CD14-positive monocyte (primary cell): ENCODE results near the gene UNC13B. TPM values are rescaled to one million over a fixed set of nuclear protein-coding genes. Genes with fewer than 3 reads are reported as not detected.

Source experiments
- DNase-seq, 3 donors: peaks; one replicate each; pipeline ENCODE4 v3.0.0-alpha.2; 2011 to 2022
- H2AFZ ChIP-seq: 2 replicates; pipeline ENCODE4 v1.6.0; 2012; ENCODE audit warnings: mild to moderate bottlenecking, low read depth, low read length, inconsistent platforms; ENCODE audit not compliant: insufficient read depth, poor library complexity, severe bottlenecking
- H3K27ac ChIP-seq, 2 donors: 1 replicate in 1 of 2; 2 replicates in 1 of 2; pipeline ENCODE4 v1.5.1; 2012 to 2013; ENCODE audit warnings: low read length in 2 of 2, control low read depth in 1 of 2, inconsistent platforms in 1 of 2, low read depth in 1 of 2, mild to moderate bottlenecking in 1 of 2
- H3K27me3 ChIP-seq, 2 donors: one replicate each; pipeline versions ENCODE4 v1.6.0 to v1.6.1; 2011 to 2013; ENCODE audit warnings: low read length in 2 of 2; ENCODE audit not compliant: control insufficient read depth in 2 of 2, insufficient read depth in 2 of 2
- H3K36me3 ChIP-seq, 2 donors: replicated peaks in 1 of 2; 1 replicate in 1 of 2; 2 replicates in 1 of 2; pipeline versions ENCODE4 v1.5.1 to v1.6.1; 2012 to 2013; ENCODE audit warnings: low read length in 2 of 2, control low read depth in 1 of 2, inconsistent platforms in 1 of 2, mild to moderate bottlenecking in 1 of 2; ENCODE audit not compliant: insufficient read depth in 2 of 2, control insufficient read depth in 1 of 2
- H3K4me1 ChIP-seq, 2 donors: 1 replicate in 1 of 2; 2 replicates in 1 of 2; pipeline versions ENCODE4 v1.5.1 to v1.6.1; 2012 to 2013; ENCODE audit warnings: low read length in 2 of 2, control low read depth in 1 of 2, inconsistent platforms in 1 of 2, mild to moderate bottlenecking in 1 of 2, moderate library complexity in 1 of 2; ENCODE audit not compliant: insufficient read depth in 2 of 2, control insufficient read depth in 1 of 2
- H3K4me2 ChIP-seq: replicated peaks from 2 replicates; pipeline ENCODE3; 2012; ENCODE audit warnings: low read length, moderate library complexity, mild to moderate bottlenecking; ENCODE audit not compliant: poor library complexity, severe bottlenecking; ENCODE audit errors: extremely low read depth
- H3K4me3 ChIP-seq, 3 experiments: fragments of 200-600 bp in 1 of 3; sonication (generic) in 1 of 3; replicated peaks in 1 of 3; 1 replicate in 2 of 3; 2 replicates in 1 of 3; pipeline ENCODE4 v1.5.1; 2011 to 2013; ENCODE audit warnings: low read length in 3 of 3, mild to moderate bottlenecking in 3 of 3, control low read depth in 2 of 3, low read depth in 2 of 3, inconsistent platforms in 1 of 3, moderate library complexity in 1 of 3
- H3K79me2 ChIP-seq: 2 replicates; pipeline ENCODE4 v1.6.0; 2012; ENCODE audit warnings: mild to moderate bottlenecking, control low read depth, inconsistent platforms, low read length, moderate library complexity; ENCODE audit not compliant: insufficient read depth
- H3K9ac ChIP-seq: 2 replicates; pipeline ENCODE4 v1.6.0; 2017; ENCODE audit warnings: low read length, mild to moderate bottlenecking; ENCODE audit not compliant: insufficient read depth, poor library complexity, severe bottlenecking
- H3K9me3 ChIP-seq, 2 donors: replicated peaks in 1 of 2; 1 replicate in 1 of 2; 2 replicates in 1 of 2; pipeline versions ENCODE4 v1.5.1 to v1.6.1; 2012 to 2013; ENCODE audit warnings: low read length in 2 of 2, control low read depth in 1 of 2; ENCODE audit not compliant: control insufficient read depth in 1 of 2, insufficient read depth in 1 of 2
- H4K20me1 ChIP-seq: 2 replicates; pipeline ENCODE4 v1.6.0; 2012; ENCODE audit warnings: mild to moderate bottlenecking, low read length, control low read depth, moderate library complexity; ENCODE audit not compliant: insufficient read depth
- H3K27ac Mint-ChIP-seq, 7 donors: one replicate each; pipeline ENCODE4 v1.8.0; 2020; ENCODE audit warnings: mild to moderate bottlenecking in 7 of 7, mixed read lengths in 7 of 7, moderate library complexity in 6 of 7, inconsistent platforms in 2 of 7
- H3K27me3 Mint-ChIP-seq, 3 donors: one replicate each; pipeline ENCODE4 v1.8.0; 2021 to 2022; ENCODE audit warnings: low read depth in 3 of 3, mild to moderate bottlenecking in 3 of 3, mixed read lengths in 3 of 3, moderate library complexity in 3 of 3, inconsistent platforms in 1 of 3
- H3K36me3 Mint-ChIP-seq, 2 donors: one replicate each; pipeline ENCODE4 v1.8.0; 2020; ENCODE audit warnings: mixed read lengths in 2 of 2, inconsistent platforms in 1 of 2, mild to moderate bottlenecking in 1 of 2
- H3K4me1 Mint-ChIP-seq: one replicate; pipeline ENCODE4 v1.8.0; 2020; ENCODE audit warnings: mild to moderate bottlenecking, mixed read lengths
- H3K4me3 Mint-ChIP-seq, 2 donors: one replicate each; pipeline ENCODE4 v1.8.0; 2020; ENCODE audit warnings: mild to moderate bottlenecking in 2 of 2, mixed read lengths in 2 of 2, moderate library complexity in 1 of 2
- H3K9me3 Mint-ChIP-seq, 7 donors: one replicate each; pipeline ENCODE4 v1.8.0; 2020 to 2022; ENCODE audit warnings: mixed read lengths in 7 of 7, mild to moderate bottlenecking in 6 of 7, moderate library complexity in 6 of 7, inconsistent platforms in 2 of 7
- CTCF ChIP-seq: fragments of 200-600 bp; IDR thresholded peaks from one replicate; pipeline ENCODE4 v1.8.0; 2022; ENCODE audit warnings: antibody characterized with exemption, mild to moderate bottlenecking
- whole genome bisulfite sequencing: methylation state at CpG from one replicate; pipeline ENCODE4 v1.1.5; 2013; ENCODE audit warnings: missing lambda C conversion rate; ENCODE audit not compliant: insufficient coverage; 5-methylcytosine and 5-hydroxymethylcytosine counted together
- intact Hi-C, 2 donors: fragments of 100-400 bp; cut with micrococcal nuclease; formaldehyde crosslinking; loops; one replicate each; pipeline versions ENCODE4 v1.15.0 to v1.15.1; 2023
- polyA plus RNA-seq, 3 donors: library from polyadenylated mRNA; depleted of rRNA in 1 of 3; unstranded in 2 of 3; stranded (reverse) in 1 of 3; fragments of 300-500 nt in 2 of 3; fragments of >200 nt in 1 of 3; fragmentation: Illumina TruSeq in 2 of 3; gene quantifications; 1 replicate in 2 of 3; 2 replicates in 1 of 3; pipeline ENCODE4 v1.2.3, GENCODE V29; 2012 to 2021

UNC13B gene
- polyA plus RNA-seq, 3 donors, result 0.41 to 0.81 (median 0.66) TPM

GRCh38 chr9:35232867-35233544, 71.2 kb downstream of the UNC13B start:
- no peaks in the 10 kb centered on the region for H3K36me3 ChIP-seq
- intact Hi-C loops, result no loop called here
- H3K27me3 ChIP-seq, result no peaks in the 10 kb centered on the region
- no peaks in the 10 kb centered on the region for H3K9me3 ChIP-seq
- Mint-ChIP-seq H3K9me3 (peaks cover 0 to 1% (median 0%) of the 10 kb centered on the region in 7 donors), H3K36me3 (no peaks in the 10 kb centered on the region), H3K4me3 (no peak overlapping the region), H3K27me3 (peaks cover 0 to 4% (median 1%) of the 10 kb centered on the region in 3 donors), H3K27ac (no peak overlapping the region), H3K4me1 (peaks cover 7% of the 10 kb centered on the region)
- H3K9ac ChIP-seq, result no peak overlapping the region
- DNase-seq, result no peak
- no peak overlapping the region for H3K4me2 ChIP-seq
- H3K4me3 ChIP-seq, result no peak overlapping the region
- no CpG with 5 or more reads among the region's 3 CpGs for WGBS
- H3K4me1 ChIP-seq, result peaks cover 0 to 5% of the 10 kb centered on the region in 2 donors
- no peaks in the 10 kb centered on the region for H4K20me1 ChIP-seq
- H3K79me2 ChIP-seq, result no peaks in the 10 kb centered on the region
- H3K27ac ChIP-seq, result no peak overlapping the region
- H2AFZ ChIP-seq, result no peak overlapping the region
- no peak for TF ChIP-seq CTCF

DNA sequence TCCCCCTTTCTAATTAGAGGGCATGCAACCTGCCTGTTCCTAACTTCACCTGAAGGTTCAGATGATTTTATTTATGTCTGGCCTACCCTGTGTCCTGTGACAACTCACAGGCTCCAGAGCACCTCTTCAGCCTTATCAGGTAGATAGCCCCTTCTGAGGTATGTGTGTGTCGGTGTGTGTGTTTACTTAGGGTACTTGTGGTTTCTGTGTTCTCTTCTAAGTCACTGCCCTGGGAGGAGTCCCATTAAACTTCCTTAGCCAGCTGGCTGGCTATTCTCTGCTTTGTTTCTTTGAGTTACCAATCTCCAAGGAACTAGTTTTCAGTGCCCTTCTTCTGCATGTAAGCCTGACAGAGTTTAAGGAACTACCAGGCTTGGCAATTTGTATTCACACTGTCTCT, 74.9 kb downstream of the UNC13B start:
- no peak for TF ChIP-seq CTCF
- no CpG with 5 or more reads among the region's 1 CpG for WGBS
- H3K27ac Mint-ChIP-seq, result no peak overlapping the region
- no peak overlapping the region for H3K27ac ChIP-seq
- H3K4me2 ChIP-seq, result no peak overlapping the region
- peaks cover 0 to 9% of the 10 kb centered on the region in 2 donors for H3K9me3 ChIP-seq
- H4K20me1 ChIP-seq, result no peaks in the 10 kb centered on the region
- no peaks in the 10 kb centered on the region for H3K36me3 ChIP-seq
- H3K4me1 ChIP-seq, result no peaks in the 10 kb centered on the region
- H3K9me3 Mint-ChIP-seq, result peaks cover 6 to 16% (median 11%) of the 10 kb centered on the region in 7 donors
- no peak overlapping the region for H3K4me3 ChIP-seq
- H3K79me2 ChIP-seq, result no peaks in the 10 kb centered on the region
- H3K4me1 Mint-ChIP-seq, result no peaks in the 10 kb centered on the region
- no peak overlapping the region for H3K9ac ChIP-seq
- H3K36me3 Mint-ChIP-seq, result no peaks in the 10 kb centered on the region
- no peaks in the 10 kb centered on the region for H3K27me3 ChIP-seq
- intact Hi-C loops, result no loop called here
- no peak for DNase-seq
- no peak overlapping the region for H2AFZ ChIP-seq
- no peak overlapping the region for H3K4me3 Mint-ChIP-seq
- peaks cover 0 to 2% (median 1%) of the 10 kb centered on the region in 3 donors for H3K27me3 Mint-ChIP-seq
